ENCODE results near the gene PITPNC1.
"Not testable (repeated sequence)": the region's sequence is repeated elsewhere in the genome, so short reads cannot be mapped to it uniquely, and the experiment has no call there.

PITPNC1 gene

GRCh38 chr17:67487506-67487905, 110.4 kb downstream of the PITPNC1 start:
- DNase-seq (ENCODE audit: low read depth in 2 of 2): no peak

GRCh38 chr17:67488161-67488560, 111.1 kb downstream of the PITPNC1 start:
- DNase-seq (ENCODE audit: low read depth in 2 of 2): no peak

- no peak for DNase-seq (ENCODE audit: low read depth in 2 of 2)
Observed at GRCh38 chr17:67488768-67489167, 111.7 kb downstream of the PITPNC1 start.

GRCh38 chr17:67489273-67489672, 112.2 kb downstream of the PITPNC1 start:
- DNase-seq (ENCODE audit: low read depth in 2 of 2): no peak

DNA sequence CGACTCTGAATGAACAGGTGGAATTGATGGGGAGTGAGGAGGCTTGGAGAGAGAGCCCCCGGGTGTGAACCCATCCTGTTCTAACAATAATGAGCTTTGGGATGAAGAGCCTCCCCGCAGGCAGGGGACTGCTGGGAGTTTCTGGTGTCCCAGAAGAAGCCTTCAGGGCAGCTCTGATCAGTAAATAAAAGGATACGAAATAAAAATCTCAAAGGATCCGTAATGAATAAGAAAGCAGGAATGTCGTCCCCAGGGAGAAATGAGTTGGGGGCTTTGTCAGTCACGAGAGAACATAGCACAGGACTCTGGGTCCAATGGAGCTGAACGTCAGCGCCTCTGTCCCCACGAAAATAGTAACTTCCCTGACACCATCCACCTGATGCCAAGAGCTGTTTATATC, 113.4 kb downstream of the PITPNC1 start:
- DNase-seq (ENCODE audit: low read depth in 2 of 2): no peak

GRCh38 chr17:67491009-67491680, 114.1 kb downstream of the PITPNC1 start:
- DNase-seq (ENCODE audit: low read depth in 2 of 2): no peak

- no peak for DNase-seq (ENCODE audit: low read depth in 2 of 2)
Observed at GRCh38 chr17:67491681-67492024, 114.6 kb downstream of the PITPNC1 start.

DNA sequence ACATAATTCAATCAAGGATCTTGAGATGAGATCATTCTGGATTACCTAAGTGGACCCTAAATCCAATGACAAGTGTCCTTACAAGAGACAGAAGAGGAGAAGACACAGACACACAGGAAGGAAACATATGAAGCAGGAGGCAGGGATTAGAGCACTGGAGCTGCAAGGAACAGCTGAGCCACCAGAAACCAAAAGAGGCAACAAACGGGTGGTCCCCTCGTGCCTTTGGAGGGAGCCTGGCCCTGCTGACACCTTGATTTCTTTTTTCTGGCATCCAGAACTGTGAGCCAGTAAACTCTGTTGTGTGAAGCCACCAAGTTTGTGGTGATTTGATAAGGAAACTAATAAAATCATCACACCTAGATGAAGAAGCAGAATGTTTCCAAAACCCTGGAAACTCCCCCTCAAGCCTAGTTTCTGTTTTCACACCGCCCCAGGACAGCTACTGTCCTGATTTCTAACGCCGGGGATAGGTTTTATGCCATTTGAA, 115.2 kb downstream of the PITPNC1 start:
- DNase-seq (ENCODE audit: low read depth in 2 of 2): no peak

GRCh38 chr17:67492824-67493517, 115.9 kb downstream of the PITPNC1 start:
- DNase-seq (ENCODE audit: low read depth in 2 of 2): no peak

DNA sequence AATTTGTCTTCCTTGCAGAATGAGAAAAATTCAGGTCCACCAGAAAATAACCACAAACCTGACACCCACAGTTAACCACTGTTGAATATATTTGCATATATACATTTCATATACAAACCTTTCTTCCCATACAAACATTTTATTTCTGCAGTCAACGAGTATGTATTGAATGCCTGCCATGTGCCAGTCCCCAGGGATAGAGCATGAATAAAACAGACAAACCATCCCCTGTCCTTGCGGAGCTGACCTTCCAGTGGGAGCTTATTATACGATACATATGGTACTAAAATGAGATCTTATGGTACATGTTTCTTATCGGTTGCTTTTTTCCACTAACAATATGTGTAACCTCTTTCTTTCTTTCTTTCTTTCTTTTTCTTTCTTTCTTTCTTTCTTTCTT, 116.7 kb downstream of the PITPNC1 start:
- no peak for DNase-seq (ENCODE audit: low read depth in 2 of 2)

- not testable (repeated sequence) for DNase-seq (ENCODE audit: low read depth in 2 of 2)
Observed at GRCh38 chr17:67495534-67495933, 118.5 kb downstream of the PITPNC1 start.

GRCh38 chr17:67496286-67496685, 119.2 kb downstream of the PITPNC1 start:
- no peak for DNase-seq (ENCODE audit: low read depth in 2 of 2)

- DNase-seq (ENCODE audit: low read depth in 2 of 2): no peak
Observed at GRCh38 chr17:67499685-67500084, 122.6 kb downstream of the PITPNC1 start.

DNA sequence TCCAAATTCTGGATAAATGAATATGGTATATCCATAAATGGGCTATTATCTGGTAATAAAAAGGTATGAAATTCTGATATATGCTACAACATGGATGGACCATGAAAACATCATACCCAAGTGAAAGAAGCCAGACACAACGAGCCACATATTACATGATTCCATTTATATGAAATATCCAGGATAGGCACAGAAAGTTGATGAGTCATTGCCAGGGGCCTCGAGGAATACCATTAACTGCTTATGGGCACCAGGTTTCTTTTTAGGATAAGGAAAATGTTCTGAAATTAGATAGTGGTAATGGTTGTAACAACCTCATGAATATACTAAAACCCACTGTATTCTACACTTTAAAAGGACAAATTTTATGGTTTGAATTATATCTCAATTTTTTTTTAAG, 123.2 kb downstream of the PITPNC1 start:
- DNase-seq (ENCODE audit: low read depth in 2 of 2): no peak

DNA sequence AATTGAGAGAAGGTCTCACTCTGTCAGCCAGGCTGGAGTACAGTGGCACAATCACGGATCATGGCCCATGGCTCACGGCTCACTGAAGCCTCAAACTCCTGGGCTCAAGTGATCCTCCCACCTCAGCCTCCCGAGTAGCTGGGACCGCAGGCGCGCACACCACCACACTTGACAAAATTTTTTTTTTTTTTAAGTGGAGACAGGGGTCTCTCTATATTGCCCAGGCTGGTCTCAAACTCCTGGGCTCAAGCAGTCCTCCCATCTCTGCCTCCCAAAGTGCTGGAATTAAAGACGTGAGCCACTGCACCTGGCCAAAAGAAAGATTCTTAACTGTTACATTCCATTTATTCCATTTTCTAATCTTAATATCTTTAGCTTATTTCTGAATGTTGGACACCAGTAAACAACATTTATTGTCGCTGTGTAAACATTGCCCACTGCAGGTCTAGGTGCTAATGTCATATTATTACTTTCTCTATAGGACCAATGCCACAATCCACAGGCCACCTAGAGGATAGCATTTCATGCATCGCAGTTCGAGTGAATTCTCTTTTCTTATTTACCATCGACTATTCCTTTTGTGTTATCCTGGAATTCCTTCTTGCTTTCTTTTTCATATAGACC, 123.7 kb downstream of the PITPNC1 start:
- no peak for DNase-seq (ENCODE audit: low read depth in 2 of 2)

DNA sequence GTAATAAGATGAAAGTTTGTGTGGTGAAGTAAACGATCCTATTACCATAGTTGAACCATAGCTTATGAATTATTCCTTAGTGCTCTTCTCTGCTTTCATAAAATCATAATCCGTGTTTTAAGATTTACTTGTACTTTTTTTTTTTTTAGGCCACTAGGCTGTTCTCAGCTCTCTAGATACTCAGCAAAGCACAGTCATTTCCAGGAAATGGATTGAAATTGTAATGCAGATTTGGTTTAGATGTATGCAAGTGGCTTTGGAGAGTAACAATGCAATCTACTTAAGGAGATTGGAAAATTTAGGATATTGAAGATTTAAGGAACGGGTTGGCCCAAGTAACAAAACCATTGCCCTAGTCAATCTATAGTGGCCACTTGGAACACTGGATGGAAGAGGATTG, 125.1 kb downstream of the PITPNC1 start:
- no peak for DNase-seq (ENCODE audit: low read depth in 2 of 2)

DNA sequence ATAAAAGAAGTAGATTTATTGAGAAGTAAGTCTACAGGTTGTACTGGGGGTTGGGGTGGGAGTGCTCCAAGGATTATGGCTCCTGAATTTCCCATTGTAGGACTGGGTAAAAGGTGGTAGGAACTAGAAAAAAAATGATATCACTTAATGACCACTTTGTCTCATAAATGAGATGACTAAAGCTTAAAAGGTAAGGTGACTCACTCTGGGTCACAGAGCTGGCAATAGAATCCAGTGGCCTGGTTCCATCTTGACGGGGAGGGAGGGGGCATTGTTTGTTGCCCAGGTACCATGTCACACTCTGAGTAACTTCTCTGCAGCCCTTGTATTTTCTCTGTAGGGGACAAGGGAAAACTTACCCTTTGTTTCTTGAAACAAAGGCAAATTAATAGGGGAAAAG, 126.1 kb downstream of the PITPNC1 start:
- DNase-seq (ENCODE audit: low read depth in 2 of 2): no peak

DNA sequence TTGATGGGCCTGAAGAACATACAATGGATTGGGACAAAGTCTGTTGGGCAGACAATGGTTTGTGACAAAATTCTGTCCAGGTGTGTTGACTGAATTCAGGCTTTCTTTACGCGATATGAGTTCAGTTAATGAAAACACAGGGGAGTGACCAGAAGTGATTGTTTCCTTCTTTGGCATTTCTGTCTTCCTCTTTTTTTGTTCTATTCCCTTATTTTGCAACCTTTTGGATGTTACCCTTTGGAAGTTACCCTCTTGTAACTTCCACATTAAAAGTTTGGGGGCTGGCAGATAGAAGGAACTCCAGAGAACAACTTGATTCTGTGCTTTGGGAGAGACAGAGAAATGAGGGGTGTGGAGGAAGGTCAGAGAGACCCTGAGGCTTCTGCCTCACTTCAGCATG, 126.7 kb downstream of the PITPNC1 start:
- DNase-seq (ENCODE audit: low read depth in 2 of 2): no peak

GRCh38 chr17:67504182-67504581, 127.1 kb downstream of the PITPNC1 start:
- DNase-seq (ENCODE audit: low read depth in 2 of 2): no peak

GRCh38 chr17:67506966-67507365, 129.9 kb downstream of the PITPNC1 start:
- DNase-seq (ENCODE audit: low read depth in 2 of 2): no peak

GRCh38 chr17:67509390-67510287, 132.6 kb downstream of the PITPNC1 start:
- DNase-seq (ENCODE audit: low read depth in 2 of 2): no peak

- no peak for DNase-seq (ENCODE audit: low read depth in 2 of 2)
Observed at GRCh38 chr17:67511012-67511411, 133.9 kb downstream of the PITPNC1 start.

Data from activated CD4-positive, alpha-beta T cell treated with anti-CD3 and anti-CD28 coated beads for 24 hours (primary cell).